Activated naive CD4-positive, alpha-beta T cell treated with anti-CD3 and anti-CD28 coated beads, Interleukin-2, amount 10 ng/mL, durations not matched to agents 7 days and 5 days (primary cell): ENCODE measurements around the gene PROCA1.

Experiments used
- CTCF ChIA-PET: fragments of 350-600 bp; sonication (Branson Sonifier 250); formaldehyde crosslinking; loops from one replicate; lab custom pipeline; 2021; ENCODE audit warnings: antibody characterized with exemption; lab: Charles Lee
- DNase-seq: peaks from one replicate; pipeline ENCODE4 v3.0.0-alpha.2; 2020
- H3K27ac Mint-ChIP-seq: one replicate; pipeline ENCODE4 v1.8.0; 2021; ENCODE audit warnings: mild to moderate bottlenecking, moderate library complexity, mixed read lengths
- H3K27me3 Mint-ChIP-seq: one replicate; pipeline ENCODE4 v1.8.0; 2021; ENCODE audit warnings: mild to moderate bottlenecking, mixed read lengths
- H3K36me3 Mint-ChIP-seq: one replicate; pipeline ENCODE4 v1.8.0; 2021; ENCODE audit warnings: mixed read lengths
- H3K4me1 Mint-ChIP-seq: one replicate; pipeline ENCODE4 v1.8.0; 2021; ENCODE audit warnings: mixed read lengths
- H3K4me3 Mint-ChIP-seq: one replicate; pipeline ENCODE4 v1.8.0; 2021; ENCODE audit warnings: mild to moderate bottlenecking, moderate library complexity, mixed read lengths
- H3K9me3 Mint-ChIP-seq: one replicate; pipeline ENCODE4 v1.8.0; 2021; ENCODE audit warnings: mixed read lengths

The PROCA1 gene

DNA sequence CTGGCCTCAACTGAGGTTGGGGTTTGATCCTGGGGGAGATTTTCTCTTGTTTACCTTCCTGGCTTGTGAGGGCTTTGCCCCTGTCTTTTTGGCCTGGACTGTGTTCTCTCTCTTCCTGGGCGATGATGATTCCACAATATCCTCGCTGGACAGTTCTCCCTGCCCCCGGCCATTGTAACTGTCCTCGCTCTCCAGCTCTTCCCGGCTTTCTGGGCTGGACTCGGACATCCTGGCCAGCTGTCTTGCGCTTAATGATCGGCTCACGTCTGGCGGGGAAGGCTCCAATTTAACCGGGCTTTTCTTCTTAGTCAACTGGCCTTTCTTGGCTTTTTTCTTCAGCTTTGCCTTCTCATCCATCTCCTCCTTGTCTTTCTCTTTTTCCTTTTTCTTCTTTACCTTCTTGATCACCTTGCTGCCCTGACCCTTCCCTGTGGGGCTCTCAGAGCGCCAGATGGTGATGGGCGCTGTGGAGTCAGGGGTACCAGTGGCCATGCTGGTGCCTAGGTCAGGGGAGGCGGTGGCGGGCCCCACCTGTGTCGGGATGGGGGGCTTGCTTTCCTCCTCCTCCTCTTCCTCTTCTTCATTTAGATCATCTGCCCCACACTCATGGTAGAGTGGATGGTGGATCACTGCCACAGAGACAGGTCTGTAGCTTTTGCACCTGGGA lies 8.0 kb downstream of the PROCA1 start:
- no peaks in the 10 kb centered on the region for H3K4me1 Mint-ChIP-seq
- H3K36me3 Mint-ChIP-seq: peaks cover 38% of the 10 kb centered on the region
- H3K27ac Mint-ChIP-seq: no peak overlapping the region
- DNase-seq: no peak
- H3K9me3 Mint-ChIP-seq: no peaks in the 10 kb centered on the region
- CTCF ChIA-PET: no interaction called here
- H3K4me3 Mint-ChIP-seq: no peak overlapping the region
- no peaks in the 10 kb centered on the region for H3K27me3 Mint-ChIP-seq

DNA sequence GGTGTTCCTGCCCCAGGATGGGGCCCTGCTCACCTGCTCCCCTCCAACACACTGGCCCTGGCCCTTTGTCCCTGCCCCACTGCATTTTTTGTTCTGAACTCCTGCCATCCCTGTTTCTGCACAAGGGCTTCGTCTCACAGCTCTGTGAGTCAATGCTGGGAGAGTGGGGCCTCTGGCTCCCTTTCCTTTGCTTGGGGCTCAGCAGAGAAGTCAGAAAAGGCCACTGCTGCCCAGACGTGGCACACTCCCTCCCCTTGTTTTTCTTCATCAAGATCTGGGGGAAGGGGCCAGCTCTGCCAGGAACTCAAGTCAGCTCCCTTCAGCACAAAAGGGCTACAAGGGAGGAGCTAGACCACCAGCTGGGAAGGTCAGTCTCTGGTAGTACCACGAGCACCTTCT lies 8.9 kb downstream of the PROCA1 start:
- Mint-ChIP-seq H3K9me3 (no peaks in the 10 kb centered on the region), H3K4me1 (no peaks in the 10 kb centered on the region), H3K36me3 (peaks cover 46% of the 10 kb centered on the region), H3K27ac (peak overlapping the region; percentile 67), H3K27me3 (no peaks in the 10 kb centered on the region), H3K4me3 (no peak overlapping the region)
- CTCF ChIA-PET: interaction anchor here (1.0 to 1.1 kb wide), 2 partner anchors 90 to 415 kb away, joined by 3 read pairs; no protein-coding TSS in a partner anchor
- DNase-seq: no peak

DNA sequence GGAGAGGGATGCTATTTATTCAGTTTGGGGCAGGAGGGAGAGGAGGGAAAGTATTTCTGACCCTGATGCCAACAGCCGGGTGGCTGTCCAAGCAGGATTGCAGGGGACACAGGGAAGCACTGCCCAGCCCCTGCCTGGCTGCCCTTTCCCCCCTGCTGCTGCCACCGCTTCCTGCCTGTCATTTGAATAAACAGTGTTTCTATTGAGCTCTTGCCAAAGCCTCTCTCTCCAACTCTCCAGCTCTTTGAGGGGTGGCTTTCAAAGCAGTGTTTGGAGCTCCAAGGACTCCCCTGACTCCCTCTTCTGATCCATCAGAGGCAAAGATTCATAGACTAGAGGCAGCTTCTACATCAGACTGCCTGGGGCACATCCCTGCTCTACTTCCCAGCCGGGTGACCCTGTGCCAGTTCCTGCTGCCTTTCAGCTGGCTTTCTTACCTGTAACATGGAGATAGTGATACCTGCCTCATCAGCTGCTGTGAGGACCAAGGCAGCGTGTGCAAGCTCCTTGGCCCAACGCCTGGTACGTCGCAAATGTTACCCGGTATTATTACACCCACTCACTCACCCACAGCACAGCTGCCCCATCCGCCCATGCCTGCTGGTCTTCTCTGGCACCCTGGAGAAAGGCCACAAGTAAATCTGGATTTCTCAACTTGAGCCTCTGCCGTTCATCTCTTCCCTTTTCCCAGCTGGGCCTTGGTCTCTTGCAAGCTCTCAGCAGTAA lies 9.5 kb downstream of the PROCA1 start:
- Mint-ChIP-seq H3K27me3 (no peaks in the 10 kb centered on the region), H3K27ac (peak overlapping the region; percentile 67), H3K36me3 (peaks cover 50% of the 10 kb centered on the region), H3K4me3 (no peak overlapping the region), H3K9me3 (no peaks in the 10 kb centered on the region), H3K4me1 (no peaks in the 10 kb centered on the region)
- DNase-seq: no peak
- CTCF ChIA-PET: interaction anchor here (1.0 to 1.1 kb wide), 2 partner anchors 89 to 415 kb away, joined by 3 read pairs; no protein-coding TSS in a partner anchor

DNA sequence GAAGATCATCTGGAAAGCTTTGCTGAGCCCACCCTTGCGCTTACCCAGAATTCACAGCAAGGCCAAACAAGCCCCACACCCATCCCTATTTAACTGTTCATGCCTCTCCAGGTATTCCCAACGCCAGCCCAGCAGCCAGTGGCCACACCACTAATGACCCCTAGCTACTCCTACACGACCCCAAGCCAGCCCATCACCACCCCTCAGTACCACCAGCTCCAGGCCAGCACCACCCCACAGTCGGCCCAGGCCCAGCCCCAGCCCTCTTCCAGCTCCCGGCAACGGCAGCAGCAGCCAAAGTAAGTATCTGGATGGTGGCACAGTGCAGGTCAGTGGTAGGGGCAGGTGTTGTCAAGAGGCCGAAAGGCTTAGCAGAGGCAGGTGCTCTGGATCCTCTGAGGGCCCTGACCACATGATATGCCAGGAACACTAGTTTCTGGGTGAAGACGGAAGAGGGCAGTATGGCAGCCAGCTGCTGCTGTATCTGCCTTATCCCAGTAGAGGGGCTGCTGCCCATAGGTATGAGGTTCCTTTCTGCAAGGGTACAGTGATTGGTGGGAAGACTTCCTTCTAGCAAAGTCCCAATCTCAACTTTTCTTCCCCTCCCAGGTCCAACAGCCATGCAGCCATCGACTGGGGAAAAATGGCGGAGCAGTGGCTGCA lies 10.7 kb downstream of the PROCA1 start:
- Mint-ChIP-seq H3K9me3 (no peaks in the 10 kb centered on the region), H3K4me1 (no peaks in the 10 kb centered on the region), H3K4me3 (no peak overlapping the region), H3K27ac (no peak overlapping the region), H3K27me3 (no peaks in the 10 kb centered on the region), H3K36me3 (peaks cover 55% of the 10 kb centered on the region)
- DNase-seq: no peak
- CTCF ChIA-PET: interaction anchor here (1.1 kb wide), 1 partner anchor 26 kb away, joined by 5 read pairs; no protein-coding TSS in a partner anchor

DNA sequence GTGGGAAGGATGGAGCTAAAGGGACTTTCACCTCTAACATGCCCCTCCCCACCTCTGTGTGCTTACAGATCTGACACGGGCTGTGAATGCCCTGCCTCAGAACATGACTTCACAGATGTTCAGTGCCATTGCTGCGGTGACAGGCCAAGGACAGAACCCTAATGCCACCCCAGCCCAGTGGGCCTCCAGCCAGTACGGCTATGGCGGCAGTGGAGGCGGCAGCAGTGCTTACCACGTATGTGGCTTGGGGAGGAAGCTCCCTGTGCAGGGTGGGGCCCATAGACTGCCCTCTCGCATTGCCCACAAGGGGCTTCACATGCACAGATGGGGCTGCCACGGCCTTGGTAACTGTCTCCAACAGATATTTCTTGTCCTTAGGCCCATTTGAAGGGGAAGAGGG lies 11.4 kb downstream of the PROCA1 start:
- CTCF ChIA-PET: interaction anchor here (0.9 to 1.3 kb wide), 3 partner anchors 20 to 63 kb away, joined by 3 to 5 read pairs (median 3); partner anchors contain the start of gene RPL23A
- Mint-ChIP-seq H3K9me3 (no peaks in the 10 kb centered on the region), H3K36me3 (peaks cover 57% of the 10 kb centered on the region), H3K4me3 (no peak overlapping the region), H3K27ac (no peak overlapping the region), H3K4me1 (no peaks in the 10 kb centered on the region), H3K27me3 (no peaks in the 10 kb centered on the region)
- no peak for DNase-seq

DNA sequence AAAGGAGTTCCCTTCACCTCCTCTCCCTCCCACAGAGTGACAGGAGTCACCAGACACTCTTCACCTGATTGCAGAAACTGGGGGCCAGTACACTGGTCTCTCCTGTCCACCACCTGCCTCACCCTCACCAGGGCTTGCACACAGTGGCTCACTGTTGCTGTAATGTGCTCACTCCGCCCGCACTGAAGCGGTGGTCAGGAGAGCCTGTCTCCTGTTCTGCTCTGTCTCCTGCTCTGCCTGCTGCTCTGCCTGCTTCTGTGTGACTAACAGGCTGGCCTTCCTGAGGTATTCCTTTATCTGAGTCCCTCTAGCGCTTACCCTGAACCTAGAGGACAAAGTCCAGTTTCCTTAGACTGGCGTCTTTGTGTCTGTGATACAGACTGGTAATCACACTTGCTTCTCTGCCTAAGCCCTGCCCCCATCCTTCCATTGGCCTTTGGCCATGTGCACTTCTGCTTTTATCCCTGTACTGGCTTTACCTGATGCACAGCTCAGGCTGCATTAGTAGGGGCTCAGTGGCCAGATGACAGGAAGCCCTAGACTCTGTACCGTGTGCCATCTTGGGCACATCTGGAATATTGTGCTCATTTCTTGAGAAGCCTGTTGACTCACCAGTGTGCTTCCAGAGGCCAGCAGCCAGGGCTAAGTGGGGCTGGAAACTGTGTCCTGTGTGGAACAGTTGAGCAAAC lies 13.3 kb downstream of the PROCA1 start:
- Mint-ChIP-seq H3K27me3 (no peaks in the 10 kb centered on the region), H3K4me3 (no peak overlapping the region), H3K36me3 (peaks cover 74% of the 10 kb centered on the region), H3K4me1 (no peaks in the 10 kb centered on the region), H3K27ac (no peak overlapping the region), H3K9me3 (no peaks in the 10 kb centered on the region)
- DNase-seq: no peak
- CTCF ChIA-PET: no interaction called here

DNA sequence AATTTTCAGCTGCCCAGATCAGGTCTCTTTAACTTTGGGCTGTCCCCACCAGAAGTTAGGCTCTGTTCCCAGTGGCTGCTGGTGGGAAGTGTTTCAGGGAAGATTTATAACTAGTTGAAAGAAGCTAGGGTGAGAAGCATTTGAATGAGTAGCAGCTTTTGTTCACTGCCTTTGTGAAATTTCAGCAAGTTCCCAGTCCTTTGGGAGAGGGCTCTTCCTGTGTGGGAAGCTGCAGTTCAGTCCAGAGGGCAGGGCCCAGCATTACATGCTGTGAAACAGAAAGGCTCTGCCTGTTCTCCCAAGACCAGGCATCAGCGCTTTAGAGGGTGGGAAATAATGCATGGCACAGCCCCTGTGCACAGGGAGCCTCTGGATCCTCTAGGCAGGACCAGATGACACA lies 17.8 kb downstream of the PROCA1 start:
- Mint-ChIP-seq H3K27me3 (no peaks in the 10 kb centered on the region), H3K9me3 (no peaks in the 10 kb centered on the region), H3K36me3 (peaks cover 69% of the 10 kb centered on the region), H3K27ac (no peak overlapping the region), H3K4me1 (no peaks in the 10 kb centered on the region), H3K4me3 (no peak overlapping the region)
- CTCF ChIA-PET: no interaction called here
- no peak for DNase-seq

DNA sequence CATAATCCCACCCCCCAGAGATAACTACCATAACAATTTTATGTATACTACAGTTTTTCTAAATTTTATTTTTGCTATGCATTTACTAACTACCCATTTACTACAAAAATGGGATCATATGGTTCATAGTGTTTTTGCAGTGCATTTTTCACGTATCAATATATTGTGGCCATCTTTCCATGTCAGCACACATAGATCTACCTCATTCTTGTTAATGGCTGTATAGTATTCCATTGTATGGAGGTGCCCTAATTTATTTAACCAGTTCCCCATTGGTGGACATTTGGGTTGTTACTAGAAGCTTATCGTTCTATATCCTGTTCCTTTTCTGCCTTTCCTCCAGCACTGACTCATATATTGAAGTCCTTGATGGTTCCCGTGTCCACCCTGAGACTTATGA lies 22.7 kb downstream of the PROCA1 start:
- Mint-ChIP-seq H3K36me3 (peaks cover 72% of the 10 kb centered on the region), H3K27ac (peak overlapping the region; percentile 45), H3K4me1 (no peaks in the 10 kb centered on the region), H3K9me3 (no peaks in the 10 kb centered on the region), H3K4me3 (no peak overlapping the region), H3K27me3 (no peaks in the 10 kb centered on the region)
- DNase-seq: no peak
- CTCF ChIA-PET: interaction anchor here (0.5 to 2.1 kb wide), 5 partner anchors 14 to 179 kb away, joined by 3 to 6 read pairs (median 3); partner anchors contain the start of gene RSKR

DNA sequence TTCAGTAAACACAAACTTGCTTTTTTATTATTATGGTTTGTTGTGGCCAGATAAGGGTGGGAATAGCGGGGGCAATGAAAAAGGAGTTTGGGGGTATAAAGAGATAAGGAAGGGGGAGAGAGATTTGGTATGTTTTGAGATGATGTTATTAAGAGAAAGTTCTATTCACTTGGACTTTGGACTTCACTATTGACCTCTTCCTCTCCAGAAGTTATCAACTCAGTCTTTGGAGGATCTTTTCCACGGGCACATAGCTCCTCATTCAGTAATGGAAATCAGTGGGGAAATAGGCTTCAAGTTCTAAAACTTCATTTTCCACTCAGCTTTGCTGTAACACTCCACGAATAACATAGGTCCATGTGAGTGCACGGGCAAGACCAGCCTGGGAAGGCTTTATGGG lies 23.2 kb downstream of the PROCA1 start:
- CTCF ChIA-PET: interaction anchor here (0.5 to 2.1 kb wide), 5 partner anchors 13 to 180 kb away, joined by 3 to 6 read pairs (median 3); partner anchors contain the start of gene RSKR
- H3K4me3 Mint-ChIP-seq: no peak overlapping the region
- no peaks in the 10 kb centered on the region for H3K27me3 Mint-ChIP-seq
- no peak for DNase-seq
- H3K9me3 Mint-ChIP-seq: no peaks in the 10 kb centered on the region
- H3K4me1 Mint-ChIP-seq: no peaks in the 10 kb centered on the region
- H3K27ac Mint-ChIP-seq: no peak overlapping the region
- H3K36me3 Mint-ChIP-seq: peaks cover 70% of the 10 kb centered on the region

DNA sequence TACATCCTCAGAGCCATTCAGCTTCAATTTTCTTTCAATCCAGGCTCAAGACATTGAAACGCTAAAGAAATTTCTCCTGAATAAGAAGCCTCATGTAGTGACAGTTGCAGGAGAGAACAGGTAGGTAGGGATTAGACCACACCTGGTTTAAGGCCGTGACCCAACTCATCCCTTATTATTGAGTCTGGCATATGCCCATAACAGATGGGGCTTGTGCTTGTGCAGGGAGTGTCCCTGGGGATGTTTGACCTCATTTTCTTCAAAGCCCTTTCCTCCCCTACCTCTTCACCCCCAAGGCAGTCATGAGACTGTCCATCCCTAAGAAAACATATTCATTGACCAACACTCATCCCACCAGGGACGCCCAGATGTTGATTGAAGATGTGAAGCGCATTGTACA lies 25.4 kb downstream of the PROCA1 start:
- no peak overlapping the region for H3K4me3 Mint-ChIP-seq
- no peaks in the 10 kb centered on the region for H3K27me3 Mint-ChIP-seq
- no peaks in the 10 kb centered on the region for H3K4me1 Mint-ChIP-seq
- peaks cover 78% of the 10 kb centered on the region for H3K36me3 Mint-ChIP-seq
- no peaks in the 10 kb centered on the region for H3K9me3 Mint-ChIP-seq
- CTCF ChIA-PET: interaction anchor here (1.0 kb wide), 1 partner anchor 10 kb away, joined by 3 read pairs; no protein-coding TSS in a partner anchor
- no peak overlapping the region for H3K27ac Mint-ChIP-seq
- DNase-seq: no peak

DNA sequence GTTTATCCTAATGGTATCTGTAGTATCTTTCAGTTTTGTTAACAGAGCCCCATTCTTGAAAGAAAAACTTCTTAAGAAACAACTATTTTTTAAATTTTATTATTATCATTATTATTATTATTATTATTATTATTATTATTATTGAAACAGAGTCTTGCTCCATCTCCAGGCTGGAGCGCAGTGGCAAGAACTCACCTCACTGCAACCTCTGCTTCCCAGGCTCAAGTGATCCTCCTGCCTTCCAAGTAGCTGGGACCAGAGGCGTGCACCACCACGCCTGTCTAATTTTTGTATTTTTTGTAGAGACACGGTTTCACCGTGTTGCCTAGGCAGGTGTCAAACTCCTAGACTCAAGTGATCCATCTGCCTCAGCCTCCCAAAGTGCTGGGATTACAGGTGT lies 26.3 kb downstream of the PROCA1 start:
- Mint-ChIP-seq H3K9me3 (no peaks in the 10 kb centered on the region), H3K4me3 (no peak overlapping the region), H3K36me3 (peaks cover 76% of the 10 kb centered on the region), H3K4me1 (no peaks in the 10 kb centered on the region), H3K27me3 (no peaks in the 10 kb centered on the region), H3K27ac (no peak overlapping the region)
- CTCF ChIA-PET: no interaction called here
- DNase-seq: no peak

DNA sequence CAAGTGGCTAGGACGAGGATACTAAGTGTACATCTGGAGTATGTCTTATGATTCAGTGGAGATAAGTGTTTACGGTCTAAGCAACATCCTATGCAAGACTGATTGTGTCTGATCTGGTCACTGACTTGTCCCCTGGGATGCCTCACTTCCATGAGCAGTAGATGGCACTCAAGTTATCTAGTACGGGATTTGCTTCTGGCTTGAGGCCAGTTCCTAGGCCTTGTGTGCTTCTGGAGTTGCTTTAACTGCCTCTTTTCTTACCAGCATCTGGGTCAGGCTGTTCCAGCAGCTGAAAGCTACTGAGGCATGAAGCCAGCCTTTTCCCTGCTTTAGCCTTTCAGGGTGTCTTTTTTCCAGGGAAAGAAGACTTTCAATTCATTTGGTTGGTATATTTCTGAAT lies 26.7 kb downstream of the PROCA1 start:
- DNase-seq: no peak
- Mint-ChIP-seq H3K9me3 (no peaks in the 10 kb centered on the region), H3K36me3 (peaks cover 72% of the 10 kb centered on the region), H3K4me3 (no peak overlapping the region), H3K4me1 (no peaks in the 10 kb centered on the region), H3K27me3 (no peaks in the 10 kb centered on the region), H3K27ac (no peak overlapping the region)
- CTCF ChIA-PET: no interaction called here

DNA sequence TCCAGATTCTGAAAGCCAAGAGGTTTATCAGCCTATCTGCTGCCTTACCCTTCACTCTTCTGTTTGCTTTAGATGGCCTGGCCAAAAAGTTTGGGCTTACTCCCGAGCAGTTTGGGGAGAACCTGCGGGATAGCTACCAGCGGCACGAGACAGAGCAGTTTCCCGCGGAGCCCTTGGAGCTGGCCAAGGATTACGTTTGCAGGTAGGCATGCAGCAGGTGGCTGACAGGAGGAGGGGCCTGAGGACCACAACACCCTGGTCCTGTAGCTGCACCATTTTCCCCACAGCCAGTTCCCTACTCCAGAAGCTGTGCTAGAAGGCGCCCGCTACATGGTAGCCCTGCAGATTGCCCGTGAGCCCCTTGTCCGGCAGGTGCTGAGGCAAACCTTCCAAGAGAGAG lies 29.0 kb downstream of the PROCA1 start:
- H3K27me3 Mint-ChIP-seq: no peaks in the 10 kb centered on the region
- no peaks in the 10 kb centered on the region for H3K9me3 Mint-ChIP-seq
- H3K36me3 Mint-ChIP-seq: peaks cover 61% of the 10 kb centered on the region
- H3K4me1 Mint-ChIP-seq: no peaks in the 10 kb centered on the region
- no peak overlapping the region for H3K4me3 Mint-ChIP-seq
- no peak overlapping the region for H3K27ac Mint-ChIP-seq
- DNase-seq: no peak
- CTCF ChIA-PET: no interaction called here

DNA sequence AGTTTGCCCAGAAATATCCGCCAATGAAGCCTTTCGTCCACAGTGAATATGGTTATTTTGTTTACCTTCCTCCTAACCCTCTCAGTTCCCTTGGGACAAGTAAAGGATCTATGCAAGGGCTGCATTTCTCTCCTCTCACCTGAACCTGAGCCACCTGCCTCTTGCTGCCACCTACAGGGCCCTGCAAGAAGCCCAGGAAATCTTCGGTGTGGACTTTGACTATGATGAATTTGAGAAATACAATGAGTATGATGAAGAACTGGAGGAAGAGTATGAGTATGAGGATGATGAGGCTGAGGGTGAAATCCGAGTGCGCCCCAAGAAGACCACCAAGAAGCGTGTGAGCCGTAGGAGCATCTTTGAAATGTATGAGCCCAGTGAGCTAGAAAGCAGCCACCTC lies 35.7 kb downstream of the PROCA1 start:
- peaks cover 62% of the 10 kb centered on the region for H3K36me3 Mint-ChIP-seq
- no peaks in the 10 kb centered on the region for H3K9me3 Mint-ChIP-seq
- H3K27me3 Mint-ChIP-seq: no peaks in the 10 kb centered on the region
- no peak overlapping the region for H3K27ac Mint-ChIP-seq
- DNase-seq: peak; percentile 43
- H3K4me3 Mint-ChIP-seq: no peak overlapping the region
- CTCF ChIA-PET: interaction anchor here (0.7 to 3.8 kb wide), 7 partner anchors 11 to 150 kb away, joined by 3 to 35 read pairs (median 4); partner anchors contain the start of gene BLTP2
- no peaks in the 10 kb centered on the region for H3K4me1 Mint-ChIP-seq
